ENCODE measurements around the gene OVOL2.

Gene OVOL2

GRCh38 chr20:18058661-18059467, 1.1 kb upstream of the OVOL2 start:
- peak overlapping the region; percentile 45 for H3K27ac ChIP-seq (ENCODE audit: low read depth, low read length)
- H3K4me3 ChIP-seq (ENCODE audit: low read depth, low read length), result peak overlapping the region; percentile 73
- DNase-seq, result peak; percentile 17 to 55
- no CpG with 5 or more reads among the region's 46 CpGs for WGBS (ENCODE audit: extremely low coverage, insufficient coverage, insufficient read length)
- no peak overlapping the region for H3K23ac ChIP-seq (ENCODE audit: low read length)
- peak overlapping the region; percentile 12 for H2BK120ac ChIP-seq (ENCODE audit: insufficient read depth, low read length, poor library complexity)
- H4K8ac ChIP-seq (ENCODE audit: low read depth, low read length), result peak overlapping the region; percentile 51
- no peak overlapping the region for H2AK5ac ChIP-seq (ENCODE audit: low read length)
- peak overlapping the region; percentile 47 for H2BK5ac ChIP-seq (ENCODE audit: low read depth, low read length, poor library complexity)
- H3K4me2 ChIP-seq (ENCODE audit: low read length), result peak overlapping the region; percentile 96
- H4K91ac ChIP-seq (ENCODE audit: low read depth, low read length), result peak overlapping the region; percentile 64
- no peak overlapping the region for H3K14ac ChIP-seq (ENCODE audit: low read length)
- H3K9ac ChIP-seq (ENCODE audit: low read length), result no peak overlapping the region
- H2BK12ac ChIP-seq (ENCODE audit: low read length), result no peak overlapping the region
- peaks cover 13 to 24% of the 10 kb centered on the region in 2 experiments for H3K4me1 ChIP-seq (ENCODE audit: control insufficient read depth in 1 of 2, insufficient read depth in 2 of 2, low read length in 2 of 2)
- no peaks in the 10 kb centered on the region for H3K9me3 ChIP-seq (ENCODE audit: insufficient read depth, low read depth, low read length)
- peaks cover 13% of the 10 kb centered on the region for H3K79me1 ChIP-seq (ENCODE audit: low read length)
- no peaks in the 10 kb centered on the region for H3K36me3 ChIP-seq (ENCODE audit: control insufficient read depth in 1 of 2, insufficient read depth in 2 of 2, low read length in 2 of 2)
- no peak overlapping the region for H4K12ac ChIP-seq (ENCODE audit: low read depth, low read length)
- H3K27me3 ChIP-seq (ENCODE audit: insufficient read depth, low read length), result no peaks in the 10 kb centered on the region
- peak overlapping the region; percentile 81 for H2AFZ ChIP-seq (ENCODE audit: insufficient read depth, low read length, poor library complexity)
- peaks cover 6% of the 10 kb centered on the region for H3K79me2 ChIP-seq (ENCODE audit: control insufficient read depth, insufficient read depth, low read length, poor library complexity)
- H3K18ac ChIP-seq (ENCODE audit: low read length), result no peak overlapping the region
- peak overlapping the region; percentile 37 for H3K4ac ChIP-seq (ENCODE audit: low read depth, low read length)

GRCh38 chr20:18057994-18058349, 256 bp upstream of the OVOL2 start:
- H3K27ac ChIP-seq (ENCODE audit: low read depth, low read length), result peak overlapping the region; percentile 88
- peak overlapping the region; percentile 56 for H2BK12ac ChIP-seq (ENCODE audit: low read length)
- peaks cover 15 to 24% of the 10 kb centered on the region in 2 experiments for H3K4me1 ChIP-seq (ENCODE audit: control insufficient read depth in 1 of 2, insufficient read depth in 2 of 2, low read length in 2 of 2)
- no peaks in the 10 kb centered on the region for H3K36me3 ChIP-seq (ENCODE audit: control insufficient read depth in 1 of 2, insufficient read depth in 2 of 2, low read length in 2 of 2)
- H3K9me3 ChIP-seq (ENCODE audit: insufficient read depth, low read depth, low read length), result no peaks in the 10 kb centered on the region
- peak overlapping the region; percentile 71 for H2BK120ac ChIP-seq (ENCODE audit: insufficient read depth, low read length, poor library complexity)
- no peaks in the 10 kb centered on the region for H3K27me3 ChIP-seq (ENCODE audit: insufficient read depth, low read length)
- peak overlapping the region; percentile 69 for H3K14ac ChIP-seq (ENCODE audit: low read length)
- peak overlapping the region; percentile 65 for H4K8ac ChIP-seq (ENCODE audit: low read depth, low read length)
- peak overlapping the region; percentile 59 for H2AFZ ChIP-seq (ENCODE audit: insufficient read depth, low read length, poor library complexity)
- peak overlapping the region; percentile 66 for H3K18ac ChIP-seq (ENCODE audit: low read length)
- peaks cover 6% of the 10 kb centered on the region for H3K79me2 ChIP-seq (ENCODE audit: control insufficient read depth, insufficient read depth, low read length, poor library complexity)
- H3K23ac ChIP-seq (ENCODE audit: low read length), result no peak overlapping the region
- H2AK5ac ChIP-seq (ENCODE audit: low read length), result no peak overlapping the region
- WGBS (ENCODE audit: extremely low coverage, insufficient coverage, insufficient read length), result no CpG with 5 or more reads among the region's 14 CpGs
- peak overlapping the region; percentile 49 for H3K4ac ChIP-seq (ENCODE audit: low read depth, low read length)
- H3K9ac ChIP-seq (ENCODE audit: low read length), result no peak overlapping the region
- peak overlapping the region; percentile 84 for H4K91ac ChIP-seq (ENCODE audit: low read depth, low read length)
- peak overlapping the region; percentile 76 for H2BK5ac ChIP-seq (ENCODE audit: low read depth, low read length, poor library complexity)
- H3K79me1 ChIP-seq (ENCODE audit: low read length), result peaks cover 13% of the 10 kb centered on the region
- H3K4me2 ChIP-seq (ENCODE audit: low read length), result peak overlapping the region; percentile 96
- no peak overlapping the region for H4K12ac ChIP-seq (ENCODE audit: low read depth, low read length)
- H3K4me3 ChIP-seq (ENCODE audit: low read depth, low read length), result peak overlapping the region; percentile 25
- no peak for DNase-seq

- H3K36me3 ChIP-seq (ENCODE audit: control insufficient read depth in 1 of 2, insufficient read depth in 2 of 2, low read length in 2 of 2), result peaks cover 0 to 2% of the 10 kb centered on the region in 2 experiments
- peak; percentile 46 to 58 for DNase-seq
- H3K18ac ChIP-seq (ENCODE audit: low read length), result peak overlapping the region; percentile 94
- H3K9ac ChIP-seq (ENCODE audit: low read length), result peak overlapping the region; percentile 34
- H4K91ac ChIP-seq (ENCODE audit: low read depth, low read length), result peak overlapping the region; percentile 69
- WGBS (ENCODE audit: extremely low coverage, insufficient coverage, insufficient read length), result no CpG with 5 or more reads among the region's 103 CpGs
- H3K27me3 ChIP-seq (ENCODE audit: insufficient read depth, low read length), result no peaks in the 10 kb centered on the region
- H3K79me1 ChIP-seq (ENCODE audit: low read length), result peaks cover 13% of the 10 kb centered on the region
- no peak overlapping the region for H2BK120ac ChIP-seq (ENCODE audit: insufficient read depth, low read length, poor library complexity)
- peak overlapping the region; percentile 58 for H3K14ac ChIP-seq (ENCODE audit: low read length)
- peak overlapping the region; percentile 29 for H3K4ac ChIP-seq (ENCODE audit: low read depth, low read length)
- no peak overlapping the region for H3K27ac ChIP-seq (ENCODE audit: low read depth, low read length)
- H4K8ac ChIP-seq (ENCODE audit: low read depth, low read length), result peak overlapping the region; percentile 77
- H3K9me3 ChIP-seq (ENCODE audit: insufficient read depth, low read depth, low read length), result no peaks in the 10 kb centered on the region
- H2AFZ ChIP-seq (ENCODE audit: insufficient read depth, low read length, poor library complexity), result peak overlapping the region; percentile 12
- H2BK12ac ChIP-seq (ENCODE audit: low read length), result no peak overlapping the region
- peaks cover 6% of the 10 kb centered on the region for H3K79me2 ChIP-seq (ENCODE audit: control insufficient read depth, insufficient read depth, low read length, poor library complexity)
- peaks cover 15 to 24% of the 10 kb centered on the region in 2 experiments for H3K4me1 ChIP-seq (ENCODE audit: control insufficient read depth in 1 of 2, insufficient read depth in 2 of 2, low read length in 2 of 2)
- H4K12ac ChIP-seq (ENCODE audit: low read depth, low read length), result peak overlapping the region; percentile 45
- H2BK5ac ChIP-seq (ENCODE audit: low read depth, low read length, poor library complexity), result peak overlapping the region; percentile 3
- peak overlapping the region; percentile 87 for H3K4me3 ChIP-seq (ENCODE audit: low read depth, low read length)
- no peak overlapping the region for H3K23ac ChIP-seq (ENCODE audit: low read length)
- peak overlapping the region; percentile 96 for H3K4me2 ChIP-seq (ENCODE audit: low read length)
- H2AK5ac ChIP-seq (ENCODE audit: low read length), result no peak overlapping the region
Observed at GRCh38 chr20:18056174-18057100, 1.3 kb downstream of the OVOL2 start.

GRCh38 chr20:18055261-18055660, 2.5 kb downstream of the OVOL2 start:
- no peak overlapping the region for H4K91ac ChIP-seq (ENCODE audit: low read depth, low read length)
- no peak overlapping the region for H2AK5ac ChIP-seq (ENCODE audit: low read length)
- no peak overlapping the region for H3K4me2 ChIP-seq (ENCODE audit: low read length)
- H2BK5ac ChIP-seq (ENCODE audit: low read depth, low read length, poor library complexity), result no peak overlapping the region
- H3K14ac ChIP-seq (ENCODE audit: low read length), result no peak overlapping the region
- no peak overlapping the region for H3K18ac ChIP-seq (ENCODE audit: low read length)
- H3K4me3 ChIP-seq (ENCODE audit: low read depth, low read length), result no peak overlapping the region
- no peak overlapping the region for H3K27ac ChIP-seq (ENCODE audit: low read depth, low read length)
- H3K9me3 ChIP-seq (ENCODE audit: insufficient read depth, low read depth, low read length), result no peaks in the 10 kb centered on the region
- no peak overlapping the region for H4K8ac ChIP-seq (ENCODE audit: low read depth, low read length)
- H2BK120ac ChIP-seq (ENCODE audit: insufficient read depth, low read length, poor library complexity), result no peak overlapping the region
- no peak overlapping the region for H3K4ac ChIP-seq (ENCODE audit: low read depth, low read length)
- H2AFZ ChIP-seq (ENCODE audit: insufficient read depth, low read length, poor library complexity), result no peak overlapping the region
- H3K23ac ChIP-seq (ENCODE audit: low read length), result no peak overlapping the region
- whole genome bisulfite sequencing (ENCODE audit: extremely low coverage, insufficient coverage, insufficient read length), result no CpG with 5 or more reads among the region's 11 CpGs
- H3K4me1 ChIP-seq (ENCODE audit: control insufficient read depth in 1 of 2, insufficient read depth in 2 of 2, low read length in 2 of 2), result peaks cover 15 to 24% of the 10 kb centered on the region in 2 experiments
- H3K79me2 ChIP-seq (ENCODE audit: control insufficient read depth, insufficient read depth, low read length, poor library complexity), result peaks cover 6% of the 10 kb centered on the region
- peak; percentile 54 to 73 for DNase-seq
- no peaks in the 10 kb centered on the region for H3K27me3 ChIP-seq (ENCODE audit: insufficient read depth, low read length)
- peaks cover 13% of the 10 kb centered on the region for H3K79me1 ChIP-seq (ENCODE audit: low read length)
- no peak overlapping the region for H3K9ac ChIP-seq (ENCODE audit: low read length)
- H4K12ac ChIP-seq (ENCODE audit: low read depth, low read length), result no peak overlapping the region
- H2BK12ac ChIP-seq (ENCODE audit: low read length), result no peak overlapping the region
- peaks cover 0 to 2% of the 10 kb centered on the region in 2 experiments for H3K36me3 ChIP-seq (ENCODE audit: control insufficient read depth in 1 of 2, insufficient read depth in 2 of 2, low read length in 2 of 2)
